HG03045 (cell line): ENCODE results near the gene TMEM213.

Experiments used
- ATAC-seq: cut with Tn5 transposase; IDR thresholded peaks from one replicate; pipeline ENCODE4 v1.9.1; 2021; ENCODE audit warnings: mild to moderate bottlenecking, moderate library complexity; ENCODE audit not compliant: unreplicated experiment

The TMEM213 gene

GRCh38 chr7:138835087-138835486, 37.3 kb downstream of the TMEM213 start:
- no peak for ATAC-seq

- ATAC-seq = no peak
Observed at GRCh38 chr7:138837627-138838026, 39.8 kb downstream of the TMEM213 start.

- ATAC-seq = no peak
Observed at GRCh38 chr7:138838166-138838565, 40.4 kb downstream of the TMEM213 start.

DNA sequence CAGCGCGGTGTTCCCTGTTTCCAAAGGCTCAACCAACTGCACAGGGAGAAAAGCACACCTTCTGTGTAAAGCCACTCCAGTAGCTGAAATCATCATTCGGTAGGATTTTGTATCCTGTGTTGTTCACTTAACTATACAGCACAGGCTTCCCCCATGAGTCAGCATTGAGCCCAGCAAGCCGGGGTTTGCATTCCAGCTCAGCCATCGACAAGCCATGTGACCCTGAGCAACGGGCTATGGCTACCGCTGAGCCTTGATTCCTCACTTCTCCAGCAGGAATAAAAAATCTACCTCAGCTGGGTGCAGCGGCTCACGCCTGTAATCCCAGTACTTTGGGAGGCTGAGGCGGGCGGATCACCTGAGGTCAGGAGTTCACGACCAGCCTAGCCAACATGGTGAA, 44.3 kb downstream of the TMEM213 start:
- no peak for ATAC-seq

DNA sequence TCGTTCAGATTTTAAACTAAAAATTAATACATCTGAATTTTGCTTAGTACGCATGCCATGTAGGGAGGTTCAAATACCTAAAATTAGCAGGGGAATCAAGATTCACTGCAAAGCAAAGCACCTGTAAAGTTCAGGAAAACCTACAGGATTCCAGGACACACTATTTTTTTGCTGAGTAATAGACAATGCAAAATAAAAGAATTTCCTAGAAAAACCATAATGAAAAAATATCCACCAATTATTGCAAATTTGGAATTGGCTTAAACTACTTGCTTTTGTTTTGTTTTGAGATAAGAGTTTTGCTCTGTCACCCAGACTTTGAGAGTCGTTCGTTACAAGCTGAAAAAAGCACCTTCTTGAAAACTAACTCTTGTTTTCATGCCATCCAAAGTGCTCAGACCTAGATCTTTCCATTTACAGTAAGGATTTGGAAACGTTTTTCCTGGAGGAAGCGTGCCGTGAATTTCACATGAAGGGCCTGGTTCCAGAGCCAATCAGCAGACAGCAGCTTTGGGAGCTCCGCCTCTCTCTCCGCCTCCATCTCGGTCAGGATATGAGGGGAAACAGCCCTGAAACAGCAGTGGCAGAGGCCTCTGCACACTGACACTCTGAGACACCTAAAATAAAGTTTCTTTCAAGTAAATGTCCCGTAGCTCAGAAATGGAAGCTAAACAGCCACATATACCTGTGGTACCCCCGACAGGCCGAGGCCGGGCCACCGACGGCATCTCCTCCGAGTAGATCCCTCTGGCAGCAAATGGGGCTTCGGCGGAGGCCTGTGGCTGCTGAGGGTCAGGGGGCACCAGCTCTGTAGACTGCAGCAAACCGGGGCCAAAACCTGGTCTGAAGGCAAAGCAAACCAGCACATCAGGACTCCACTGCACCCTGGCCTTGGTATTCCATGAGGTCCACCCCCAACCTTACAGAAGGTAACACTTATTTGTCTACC, 46.1 kb downstream of the TMEM213 start:
- no peak for ATAC-seq

DNA sequence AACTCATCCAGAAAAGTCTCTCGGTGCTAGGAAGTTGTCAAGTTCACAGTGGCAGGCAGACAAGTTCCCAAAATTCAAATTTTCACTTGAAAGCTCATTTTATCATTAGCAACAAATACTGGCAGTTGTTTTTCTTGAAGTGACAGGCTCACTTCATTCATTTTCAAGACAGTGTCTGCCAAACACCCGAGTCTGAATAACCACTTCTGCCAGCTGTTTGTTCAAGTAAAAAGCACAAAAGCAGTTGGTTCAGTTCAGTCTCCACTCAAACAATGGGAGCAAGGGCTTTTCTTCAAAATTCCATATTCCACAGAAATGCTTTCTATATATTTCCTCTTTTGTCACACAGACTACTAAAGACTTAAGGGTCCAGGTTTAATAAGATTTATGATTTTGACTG, 47.9 kb downstream of the TMEM213 start:
- ATAC-seq = no peak

GRCh38 chr7:138848056-138848980, 50.5 kb downstream of the TMEM213 start:
- ATAC-seq = no peak

DNA sequence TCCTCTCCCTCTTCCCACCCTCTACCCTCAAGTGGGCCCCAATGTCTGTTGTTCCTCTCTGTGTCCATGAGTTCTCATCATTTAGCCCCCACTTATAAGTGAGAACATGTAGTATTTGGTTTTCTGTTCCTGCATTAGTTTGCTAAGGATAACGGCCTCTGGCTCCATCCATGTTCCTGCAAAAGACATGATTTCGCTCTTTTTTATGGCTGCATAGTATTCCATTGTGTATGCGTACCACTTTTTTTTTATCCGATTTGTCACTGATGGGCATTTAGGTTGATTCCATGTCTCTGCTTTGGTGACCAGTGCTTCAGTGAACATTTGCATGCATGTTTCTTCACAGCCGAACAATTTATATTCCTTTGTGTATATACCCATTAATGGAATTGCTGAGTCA, 51.9 kb downstream of the TMEM213 start:
- ATAC-seq = no peak

DNA sequence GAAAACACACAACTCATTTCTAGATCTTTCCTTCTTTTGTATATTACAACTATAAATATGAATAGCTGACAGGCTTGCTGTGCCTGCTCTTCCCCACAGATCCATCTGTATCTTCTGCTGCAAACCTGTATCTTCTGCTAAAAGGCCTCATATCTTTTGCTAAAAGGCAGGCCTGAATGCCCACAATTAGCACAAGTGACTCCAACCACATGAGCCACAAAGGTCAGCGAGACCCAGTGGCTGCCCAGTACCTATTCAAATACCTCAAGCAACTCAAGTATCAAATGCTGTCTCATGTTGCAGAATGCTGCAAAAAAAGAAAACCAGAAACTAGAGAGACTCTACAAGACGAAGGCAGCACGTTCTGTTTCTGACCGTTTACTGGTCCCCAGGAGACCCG, 54.7 kb downstream of the TMEM213 start:
- no peak for ATAC-seq

GRCh38 chr7:138853448-138853847, 55.7 kb downstream of the TMEM213 start:
- ATAC-seq = no peak

GRCh38 chr7:138854115-138854645, 56.4 kb downstream of the TMEM213 start:
- ATAC-seq = no peak

DNA sequence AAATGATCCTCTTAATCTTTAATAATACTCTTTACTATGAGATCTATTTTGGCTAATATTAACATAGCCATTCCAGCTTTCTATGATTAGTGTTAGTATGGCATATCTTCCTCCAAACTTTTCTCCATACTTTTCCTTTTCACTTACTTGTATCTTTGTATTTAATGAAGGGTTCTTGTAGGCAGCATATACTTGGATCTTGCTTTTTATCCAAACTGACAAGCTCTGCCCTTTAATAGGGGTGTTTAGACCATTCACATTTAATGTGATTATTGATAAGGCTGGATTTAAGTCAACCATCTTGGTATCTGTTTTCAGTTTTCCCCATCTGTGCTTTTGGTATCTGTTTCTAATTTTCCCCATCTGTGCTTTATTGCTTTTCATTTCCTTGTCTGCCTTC, 59.9 kb downstream of the TMEM213 start:
- ATAC-seq = no peak

GRCh38 chr7:138861051-138861450, 63.3 kb downstream of the TMEM213 start:
- no peak for ATAC-seq

- no peak for ATAC-seq
Observed at GRCh38 chr7:138863931-138864330, 66.1 kb downstream of the TMEM213 start.

- ATAC-seq = no peak
Observed at GRCh38 chr7:138864667-138865066, 66.9 kb downstream of the TMEM213 start.

DNA sequence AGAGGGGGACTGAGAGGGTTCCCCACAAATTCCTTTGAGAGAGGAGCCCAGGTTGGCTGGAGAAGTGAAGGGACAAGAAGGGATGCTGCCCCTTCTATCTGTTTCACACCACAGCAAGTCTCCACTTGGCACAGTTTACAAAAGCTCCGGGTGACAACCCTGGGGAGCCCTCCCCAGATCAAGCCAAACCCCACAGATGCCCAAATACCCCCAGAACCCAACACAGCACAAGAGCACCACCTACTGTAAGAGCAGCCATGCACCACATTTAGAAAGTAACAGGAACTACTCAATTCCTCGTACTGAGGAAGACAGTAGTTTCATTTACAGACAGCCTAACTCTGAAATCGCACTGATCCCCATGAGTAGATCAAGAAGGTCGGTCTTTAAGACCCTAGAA, 68.0 kb downstream of the TMEM213 start:
- no peak for ATAC-seq

- ATAC-seq = no peak
Observed at GRCh38 chr7:138866353-138866752, 68.6 kb downstream of the TMEM213 start.

DNA sequence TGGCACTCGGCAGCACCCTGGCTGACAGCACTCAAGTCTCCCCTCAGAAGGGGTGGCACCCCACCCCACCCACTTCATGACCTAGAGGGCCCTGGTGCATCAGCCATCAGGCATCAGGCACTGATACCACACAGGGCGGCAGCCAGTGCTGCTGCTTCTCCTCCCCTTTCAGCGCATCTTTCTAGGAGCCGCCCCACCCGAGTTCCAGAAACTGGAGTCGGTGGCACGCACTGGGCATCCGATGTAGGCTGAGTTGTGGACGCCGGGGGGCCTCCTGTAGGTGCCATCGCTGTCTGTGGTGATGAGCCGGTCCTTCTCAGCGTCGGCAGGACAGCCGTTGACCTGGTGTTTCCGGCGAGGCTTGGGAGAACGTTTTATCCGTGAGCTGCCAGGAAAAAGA, 70.0 kb downstream of the TMEM213 start:
- no peak for ATAC-seq

GRCh38 chr7:138868711-138869110, 70.9 kb downstream of the TMEM213 start:
- ATAC-seq = no peak

DNA sequence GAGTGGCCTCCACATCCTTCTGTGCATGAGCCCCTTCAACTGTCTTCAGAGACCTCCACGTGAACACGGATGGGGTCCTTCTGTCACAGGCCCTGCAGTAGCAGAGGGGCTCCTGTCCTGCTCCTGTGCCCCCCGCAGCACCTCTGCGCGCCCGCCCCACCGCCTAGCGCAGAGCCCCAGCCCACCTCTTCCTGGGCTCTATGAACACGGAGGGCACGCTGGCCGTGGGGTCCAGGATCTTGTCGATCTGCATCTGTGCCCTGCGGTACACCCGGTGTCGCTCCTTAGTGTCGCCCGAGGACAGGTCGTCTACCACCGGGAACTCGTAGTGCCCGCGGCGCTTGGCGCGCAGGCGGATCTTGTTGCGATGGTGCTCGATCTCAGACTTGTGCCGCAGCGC, 71.6 kb downstream of the TMEM213 start:
- no peak for ATAC-seq

- no peak for ATAC-seq
Observed at GRCh38 chr7:138871065-138871813, 73.4 kb downstream of the TMEM213 start.
